Thoracic aorta (tissue), 2 donors: ENCODE data around the gene SLC25A30. TPM values are rescaled to one million over a fixed set of nuclear protein-coding genes. Genes with fewer than 3 reads are reported as not detected.
A peak's percentile ranks its signal among the peaks of the same experiment; 100 is the strongest.

Experiments
- ATAC-seq: fragments of 150-250 bp; one replicate; pipeline ENCODE4 v1.8.0; 2017; ENCODE audit warnings: low read depth; ENCODE audit not compliant: insufficient number of reproducible peaks, low FRiP score
- DNase-seq: peaks from one replicate; pipeline ENCODE4 v3.0.0-alpha.2; 2020; ENCODE audit warnings: low spot score
- H3K27ac ChIP-seq, 2 donors: fragments of 200-600 bp; sonication (generic); 1 replicate in 1 of 2; 2 replicates in 1 of 2; pipeline ENCODE4 v1.5.1; 2016; ENCODE audit warnings: mild to moderate bottlenecking in 2 of 2, moderate library complexity in 2 of 2
- H3K27me3 ChIP-seq: fragments of 200-600 bp; sonication (generic); replicated peaks from 2 replicates; pipeline ENCODE4 v1.6.0; 2016; ENCODE audit warnings: mild to moderate bottlenecking; ENCODE audit not compliant: insufficient read depth
- H3K36me3 ChIP-seq: fragments of 200-600 bp; sonication (generic); one replicate; pipeline ENCODE4 v1.5.1; 2016
- H3K4me1 ChIP-seq, 2 donors: fragments of 200-600 bp; sonication (generic); 1 replicate in 1 of 2; 2 replicates in 1 of 2; pipeline versions ENCODE4 v1.5.1 to v1.6.0; 2016; ENCODE audit warnings: low read depth in 2 of 2, mild to moderate bottlenecking in 1 of 2; ENCODE audit not compliant: control insufficient read depth in 1 of 2
- H3K4me3 ChIP-seq: fragments of 200-600 bp; sonication (generic); 2 replicates; pipeline ENCODE4 v1.5.1; 2016; ENCODE audit warnings: mild to moderate bottlenecking
- H3K9me3 ChIP-seq: fragments of 200-600 bp; sonication (generic); 2 replicates; pipeline ENCODE4 v1.5.1; 2016
- total RNA-seq, 2 donors: library from RNA; depleted of rRNA; stranded (reverse); fragments of >200 nt; gene quantifications; one replicate each; pipeline versions ENCODE4 v1.1.0 to v1.2.3, GENCODE V29; 2016
- TF ChIP-seq, protein P1 (sequence below): fragments of 200-600 bp; sonication (generic); IDR thresholded peaks from one replicate; pipeline ENCODE4 v1.5.1; 2019; ENCODE audit warnings: antibody characterized with exemption

SLC25A30 gene
- total RNA-seq, 2 donors from 2014 or later = 18.7 to 19.9 TPM

DNA sequence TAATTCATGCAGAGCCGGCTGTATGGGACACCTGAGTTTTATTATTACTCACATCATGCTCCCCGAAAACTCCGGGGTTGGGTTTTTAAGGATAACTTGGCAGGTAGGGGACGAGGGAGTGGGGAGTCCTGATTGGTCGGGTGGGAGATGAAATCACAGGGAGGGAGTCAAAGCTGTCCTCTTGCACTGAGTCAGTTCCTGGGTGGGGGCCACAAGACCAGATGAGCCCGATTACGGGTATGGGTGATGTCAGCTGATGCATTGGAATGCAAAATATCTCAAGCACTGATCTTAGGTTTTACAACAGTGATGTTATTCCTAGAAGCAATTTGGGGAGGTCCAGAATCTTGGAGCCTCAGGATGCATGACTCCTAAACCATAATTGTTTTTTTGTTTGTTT lies 28.0 kb upstream of the SLC25A30 start:
- no peak for ATAC-seq
- Histone ChIP-seq H3K36me3 (no peaks in the 10 kb centered on the region), H3K27me3 (no peaks in the 10 kb centered on the region), H3K9me3 (no peaks in the 10 kb centered on the region), H3K4me1 (peaks cover 0 to 8% of the 10 kb centered on the region in 2 donors), H3K27ac (no peak overlapping the region), H3K4me3 (no peak overlapping the region)
- TF ChIP-seq, protein P1, sequence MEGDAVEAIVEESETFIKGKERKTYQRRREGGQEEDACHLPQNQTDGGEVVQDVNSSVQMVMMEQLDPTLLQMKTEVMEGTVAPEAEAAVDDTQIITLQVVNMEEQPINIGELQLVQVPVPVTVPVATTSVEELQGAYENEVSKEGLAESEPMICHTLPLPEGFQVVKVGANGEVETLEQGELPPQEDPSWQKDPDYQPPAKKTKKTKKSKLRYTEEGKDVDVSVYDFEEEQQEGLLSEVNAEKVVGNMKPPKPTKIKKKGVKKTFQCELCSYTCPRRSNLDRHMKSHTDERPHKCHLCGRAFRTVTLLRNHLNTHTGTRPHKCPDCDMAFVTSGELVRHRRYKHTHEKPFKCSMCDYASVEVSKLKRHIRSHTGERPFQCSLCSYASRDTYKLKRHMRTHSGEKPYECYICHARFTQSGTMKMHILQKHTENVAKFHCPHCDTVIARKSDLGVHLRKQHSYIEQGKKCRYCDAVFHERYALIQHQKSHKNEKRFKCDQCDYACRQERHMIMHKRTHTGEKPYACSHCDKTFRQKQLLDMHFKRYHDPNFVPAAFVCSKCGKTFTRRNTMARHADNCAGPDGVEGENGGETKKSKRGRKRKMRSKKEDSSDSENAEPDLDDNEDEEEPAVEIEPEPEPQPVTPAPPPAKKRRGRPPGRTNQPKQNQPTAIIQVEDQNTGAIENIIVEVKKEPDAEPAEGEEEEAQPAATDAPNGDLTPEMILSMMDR = no peak
- DNase-seq = no peak

DNA sequence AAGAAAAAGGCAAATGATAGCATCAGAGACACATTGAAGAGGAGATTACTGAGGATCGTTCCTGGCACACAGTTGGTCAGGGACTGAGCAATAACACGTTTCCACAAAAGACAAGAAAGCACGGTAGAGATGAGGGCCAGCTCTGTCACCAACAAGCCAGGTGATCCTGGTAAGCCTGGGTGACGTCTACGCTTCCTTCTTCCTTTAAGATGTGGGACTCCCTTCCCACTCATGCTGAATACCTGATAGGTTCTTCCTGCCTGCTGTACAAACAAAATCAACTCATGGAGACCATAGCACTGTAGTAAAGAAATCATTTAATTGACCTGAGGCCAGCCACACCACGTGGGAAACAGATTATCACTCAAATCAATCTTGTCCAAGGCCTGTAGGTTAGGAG lies 26.9 kb upstream of the SLC25A30 start:
- no peaks in the 10 kb centered on the region for H3K36me3 ChIP-seq
- H3K4me3 ChIP-seq = no peak overlapping the region
- TF ChIP-seq, protein P1 = no peak
- H3K9me3 ChIP-seq = no peaks in the 10 kb centered on the region
- DNase-seq = no peak
- no peak for ATAC-seq
- peaks cover 6 to 19% of the 10 kb centered on the region in 2 donors for H3K4me1 ChIP-seq
- no peak overlapping the region for H3K27ac ChIP-seq
- H3K27me3 ChIP-seq = no peaks in the 10 kb centered on the region

DNA sequence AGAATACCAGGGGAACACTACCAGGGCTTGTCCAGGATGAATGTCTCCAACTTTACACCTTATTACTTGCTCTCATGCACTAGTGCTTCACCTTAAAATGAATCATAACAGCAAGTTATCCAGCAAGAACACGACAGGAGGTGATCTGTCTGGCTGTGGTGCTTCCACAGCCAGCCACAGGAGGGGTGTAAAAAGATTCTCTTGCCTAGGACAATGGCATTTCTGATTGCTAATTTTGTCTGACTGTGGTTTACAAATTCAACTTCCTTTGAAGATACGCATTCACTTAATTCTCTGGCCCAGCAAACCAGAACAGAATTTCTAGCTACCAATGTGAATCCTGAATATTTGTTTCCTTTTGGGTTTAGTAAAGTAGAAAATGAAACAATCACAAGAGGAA lies 23.5 kb upstream of the SLC25A30 start:
- Histone ChIP-seq H3K4me3 (no peak overlapping the region), H3K36me3 (no peaks in the 10 kb centered on the region), H3K27ac (no peak overlapping the region), H3K9me3 (no peaks in the 10 kb centered on the region), H3K27me3 (no peaks in the 10 kb centered on the region), H3K4me1 (peaks cover 6 to 25% of the 10 kb centered on the region in 2 donors)
- ATAC-seq = no peak
- no peak for DNase-seq
- TF ChIP-seq, protein P1 = no peak

DNA sequence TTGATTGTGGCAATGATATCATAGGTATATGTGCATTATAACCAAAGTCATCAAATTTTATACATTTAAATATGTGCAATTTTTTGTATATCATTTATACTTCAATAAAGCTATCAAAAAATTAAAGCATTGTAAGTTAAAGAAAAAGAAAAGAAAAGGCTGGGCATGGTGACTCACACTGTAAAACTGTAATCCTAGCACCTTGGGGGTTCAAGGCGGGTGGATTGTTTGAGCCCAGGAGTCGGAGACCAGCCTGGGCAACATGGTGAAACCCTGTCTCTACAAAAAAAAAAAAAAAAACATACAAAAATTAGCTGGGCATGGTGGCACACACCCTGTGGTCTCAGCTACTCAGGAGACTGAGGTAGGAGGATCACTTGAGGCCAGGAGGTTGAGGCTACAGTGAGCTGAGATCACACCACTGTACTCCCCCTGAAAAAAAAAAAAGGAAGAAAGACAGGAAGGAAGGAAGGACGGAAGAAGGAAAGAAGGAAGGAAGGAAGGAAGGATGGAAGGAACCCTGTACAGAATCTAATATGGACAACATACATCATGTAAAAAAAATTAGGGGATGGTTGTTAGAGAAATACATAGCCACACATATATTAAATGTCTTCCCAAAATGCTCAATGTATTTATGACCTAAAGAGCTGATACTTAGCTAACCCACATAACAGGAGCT lies 21.7 kb upstream of the SLC25A30 start:
- Histone ChIP-seq H3K4me1 (peaks cover 6 to 29% of the 10 kb centered on the region in 2 donors), H3K27me3 (no peaks in the 10 kb centered on the region), H3K27ac (peak overlapping the region in 1 of 2 donors; percentile 39), H3K9me3 (no peaks in the 10 kb centered on the region), H3K4me3 (no peak overlapping the region), H3K36me3 (no peaks in the 10 kb centered on the region)
- TF ChIP-seq, protein P1 = no peak
- DNase-seq (no peak), ATAC-seq (no peak)

DNA sequence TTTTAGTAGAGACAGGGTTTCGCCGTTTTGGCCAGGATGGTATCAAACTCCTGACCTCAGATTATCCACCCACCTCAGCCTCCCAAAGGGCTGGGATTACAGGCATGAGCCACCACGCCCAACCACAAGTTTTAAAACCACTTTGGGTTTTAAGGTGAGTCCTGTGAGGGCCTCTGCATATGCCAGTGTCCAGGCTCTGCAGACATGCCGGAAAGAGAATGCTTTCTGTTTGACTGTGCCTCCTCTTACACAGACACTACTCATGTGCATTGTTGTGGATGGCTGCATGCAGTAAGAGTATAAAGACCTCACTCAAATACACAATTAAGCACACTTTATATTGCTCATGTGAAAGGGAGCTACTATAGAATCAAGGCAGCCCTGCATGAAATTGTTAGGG lies 20.8 kb upstream of the SLC25A30 start:
- Histone ChIP-seq H3K36me3 (no peaks in the 10 kb centered on the region), H3K4me1 (peaks cover 6 to 29% of the 10 kb centered on the region in 2 donors), H3K4me3 (no peak overlapping the region), H3K27me3 (no peaks in the 10 kb centered on the region), H3K9me3 (no peaks in the 10 kb centered on the region), H3K27ac (no peak overlapping the region)
- no peak for DNase-seq
- ATAC-seq = no peak
- TF ChIP-seq, protein P1 = no peak
